ENCODE data around the gene EN1. TPM values are rescaled to one million over a fixed set of nuclear protein-coding genes. Genes with fewer than 3 reads are reported as not detected.

The EN1 gene
- total RNA-seq, 1 experiment from 2014 or later = not detected

- intact Hi-C loops (cut with micrococcal nuclease) = no loop called here
- ChIA-PET CTCF (interaction anchor here (0.8 to 8.0 kb wide), 3 partner anchors 366 to 637 kb away, joined by 3 to 122 read pairs (median 12); no protein-coding TSS in a partner anchor), POLR2A (no interaction called here)
- H3K4me1 Mint-ChIP-seq (ENCODE audit: insufficient read depth, unreplicated experiment) = peaks cover 14% of the 10 kb centered on the region
- H3K36me3 Mint-ChIP-seq (ENCODE audit: insufficient read depth, unreplicated experiment) = no peaks in the 10 kb centered on the region
- H3K9me3 Mint-ChIP-seq (ENCODE audit: unreplicated experiment) = no peaks in the 10 kb centered on the region
- no peak overlapping the region for H3K27ac Mint-ChIP-seq (ENCODE audit: low read depth, unreplicated experiment)
- no peak overlapping the region for H3K4me3 Mint-ChIP-seq (ENCODE audit: unreplicated experiment)
- no TSS peak for BruUV-seq (replicated peaks)
- DNase-seq (ENCODE audit: unreplicated experiment) = no peak
- no peak for TF ChIP-seq CTCF (IDR thresholded peaks at IDR 0.05; ENCODE audit: unreplicated experiment)
- H3K27me3 Mint-ChIP-seq (ENCODE audit: insufficient read depth, unreplicated experiment) = peaks cover 10% of the 10 kb centered on the region
Measured at GRCh38 chr2:118858485-118859156, 11.2 kb upstream of the EN1 start.

GRCh38 chr2:118857677-118858484 lies 10.4 kb upstream of the EN1 start:
- peaks cover 12% of the 10 kb centered on the region for H3K27me3 Mint-ChIP-seq (ENCODE audit: insufficient read depth, unreplicated experiment)
- BruUV-seq (replicated peaks) = no TSS peak
- POLR2A ChIA-PET = no interaction called here
- no peaks in the 10 kb centered on the region for H3K36me3 Mint-ChIP-seq (ENCODE audit: insufficient read depth, unreplicated experiment)
- no peak overlapping the region for H3K4me3 Mint-ChIP-seq (ENCODE audit: unreplicated experiment)
- no peak for TF ChIP-seq CTCF (IDR thresholded peaks at IDR 0.05; ENCODE audit: unreplicated experiment)
- H3K27ac Mint-ChIP-seq (ENCODE audit: low read depth, unreplicated experiment) = no peak overlapping the region
- CTCF ChIA-PET = interaction anchor here (0.6 to 8.0 kb wide), 9 partner anchors 35 to 636 kb away, joined by 3 to 122 read pairs (median 3); no protein-coding TSS in a partner anchor
- no peak for DNase-seq (ENCODE audit: unreplicated experiment)
- no peaks in the 10 kb centered on the region for H3K9me3 Mint-ChIP-seq (ENCODE audit: unreplicated experiment)
- H3K4me1 Mint-ChIP-seq (ENCODE audit: insufficient read depth, unreplicated experiment) = peaks cover 14% of the 10 kb centered on the region
- intact Hi-C loops (cut with micrococcal nuclease) = no loop called here

- intact Hi-C loops (cut with micrococcal nuclease) = no loop called here
- Mint-ChIP-seq H3K4me1 (ENCODE audit: insufficient read depth, unreplicated experiment) (peaks cover 13% of the 10 kb centered on the region), H3K9me3 (ENCODE audit: unreplicated experiment) (no peaks in the 10 kb centered on the region), H3K36me3 (ENCODE audit: insufficient read depth, unreplicated experiment) (no peaks in the 10 kb centered on the region), H3K4me3 (ENCODE audit: unreplicated experiment) (no peak overlapping the region), H3K27me3 (ENCODE audit: insufficient read depth, unreplicated experiment) (peaks cover 12% of the 10 kb centered on the region), H3K27ac (ENCODE audit: low read depth, unreplicated experiment) (no peak overlapping the region)
- no peak for TF ChIP-seq CTCF (IDR thresholded peaks at IDR 0.05; ENCODE audit: unreplicated experiment)
- no TSS peak for BruUV-seq (replicated peaks)
- DNase-seq (ENCODE audit: unreplicated experiment) = no peak
- ChIA-PET POLR2A (no interaction called here), CTCF (interaction anchor here (0.5 to 8.0 kb wide), 18 partner anchors 7 to 799 kb away, joined by 3 to 122 read pairs (median 3); no protein-coding TSS in a partner anchor)
Measured at GRCh38 chr2:118856978-118857676, 9.7 kb upstream of the EN1 start.

All from MCF 10A (cell line).